ENCODE measurements around the gene FAM107B. TPM values are rescaled to one million over a fixed set of nuclear protein-coding genes. Genes with fewer than 3 reads are reported as not detected.
"Not testable (repeated sequence)": the region's sequence is repeated elsewhere in the genome, so short reads cannot be mapped to it uniquely, and the experiment has no call there.

Gene FAM107B
- polyA plus RNA-seq, 3 donors, result 80.1 to 108 (median 96.5) TPM

DNA sequence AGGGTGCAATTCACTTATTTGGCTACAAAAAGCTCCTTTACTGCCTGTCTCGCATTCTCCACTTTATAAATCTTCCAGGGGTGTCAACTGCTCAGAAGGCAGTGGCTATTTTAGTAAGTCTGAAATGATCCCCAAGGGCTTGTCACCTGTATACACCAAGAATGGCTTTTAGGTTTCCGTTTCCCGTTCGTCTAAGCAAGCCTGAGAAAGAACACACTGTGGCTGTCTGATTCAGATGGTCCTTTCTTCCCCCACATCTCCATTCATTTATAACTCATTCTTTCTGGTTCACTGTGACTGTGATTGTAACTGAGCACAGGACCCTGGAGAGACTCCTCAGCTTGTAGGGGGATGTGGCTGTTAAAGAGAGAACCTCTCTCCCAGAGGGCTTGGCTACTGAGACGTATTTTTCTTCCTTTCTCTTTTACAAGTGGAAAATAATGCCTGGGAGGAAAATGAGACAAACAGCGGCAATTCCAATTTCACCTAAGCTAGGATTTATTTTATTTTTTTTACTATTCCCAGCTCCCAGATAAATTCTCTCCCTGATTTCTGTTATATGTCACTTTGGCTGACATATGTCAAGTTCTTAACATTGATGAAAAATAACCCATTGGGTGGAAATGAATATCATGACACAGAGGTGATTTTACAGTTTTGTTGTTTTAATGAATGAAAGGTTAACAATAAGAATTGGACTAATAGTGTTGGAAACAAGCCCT, 129.3 kb downstream of the FAM107B start:
- no peak for DNase-seq

DNA sequence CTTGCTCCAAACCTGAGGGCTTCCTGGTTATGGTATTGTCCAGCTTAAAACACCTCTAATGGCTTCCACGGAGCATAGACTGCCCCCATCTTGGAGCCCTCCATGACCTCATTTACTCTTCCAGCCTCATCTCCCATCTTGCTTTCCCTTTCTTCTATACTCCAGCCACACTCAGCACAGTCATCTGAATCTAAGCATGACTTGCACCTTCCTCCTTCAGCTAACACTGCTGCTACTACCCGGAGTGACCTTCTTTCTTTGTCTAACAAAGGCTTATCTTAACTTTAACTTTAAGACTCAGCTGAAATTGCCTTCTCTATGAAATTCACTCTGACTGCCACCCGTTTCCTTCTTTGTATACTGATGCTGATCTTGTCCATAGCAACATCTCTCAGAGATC, 135.1 kb downstream of the FAM107B start:
- no peak for DNase-seq

DNA sequence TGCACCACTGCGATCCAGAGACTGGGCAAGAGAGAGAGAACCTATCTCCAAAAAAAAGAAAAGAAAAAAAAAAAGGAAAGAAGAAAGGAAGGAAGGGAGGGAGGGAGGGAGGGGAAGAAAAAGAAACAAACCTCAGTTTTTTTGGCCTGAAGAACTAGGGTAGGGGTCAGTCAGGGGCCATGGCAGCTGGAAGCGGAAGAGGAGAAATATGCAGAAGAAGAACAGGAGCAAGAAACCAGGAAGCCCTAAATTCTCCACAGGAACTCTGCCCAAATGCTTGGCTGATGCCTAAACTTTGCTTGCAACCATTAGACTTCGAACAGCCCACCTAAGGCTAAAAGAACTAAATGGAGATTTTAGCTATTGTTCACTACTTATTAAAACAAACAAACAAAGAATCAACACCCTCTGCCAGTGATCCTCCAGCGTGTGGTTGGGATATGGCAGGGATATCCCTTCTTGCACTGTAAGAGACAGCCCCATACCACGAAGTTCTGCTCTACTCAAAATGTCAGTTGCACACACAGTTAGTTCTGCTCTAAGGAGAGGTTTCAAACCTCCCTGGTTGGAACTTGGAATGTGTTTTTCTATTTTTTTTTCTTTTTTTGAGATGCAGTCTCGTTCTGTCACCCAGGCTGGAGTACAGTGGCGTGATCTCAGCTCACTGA, 139.5 kb downstream of the FAM107B start:
- DNase-seq, result no peak

DNA sequence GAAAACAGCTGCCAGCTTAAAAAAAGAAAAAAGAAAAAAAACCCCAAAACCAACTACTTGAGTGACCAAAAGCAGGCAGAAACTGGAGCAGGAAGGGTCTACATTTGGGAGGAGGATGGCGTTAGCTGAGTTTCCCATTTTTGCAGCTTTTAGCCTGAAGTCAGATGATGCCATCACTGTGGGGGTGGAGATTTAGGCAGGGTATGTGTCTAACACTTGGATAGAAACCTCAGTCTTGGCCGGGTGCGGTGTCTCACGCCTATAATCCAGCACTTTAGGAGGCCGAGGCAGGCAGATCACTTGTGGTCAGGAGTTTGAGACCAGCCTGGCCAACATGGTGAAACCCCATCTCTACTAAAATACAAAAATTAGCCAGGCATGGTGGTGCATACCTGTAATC, 140.1 kb downstream of the FAM107B start:
- DNase-seq, result not testable (repeated sequence)

DNA sequence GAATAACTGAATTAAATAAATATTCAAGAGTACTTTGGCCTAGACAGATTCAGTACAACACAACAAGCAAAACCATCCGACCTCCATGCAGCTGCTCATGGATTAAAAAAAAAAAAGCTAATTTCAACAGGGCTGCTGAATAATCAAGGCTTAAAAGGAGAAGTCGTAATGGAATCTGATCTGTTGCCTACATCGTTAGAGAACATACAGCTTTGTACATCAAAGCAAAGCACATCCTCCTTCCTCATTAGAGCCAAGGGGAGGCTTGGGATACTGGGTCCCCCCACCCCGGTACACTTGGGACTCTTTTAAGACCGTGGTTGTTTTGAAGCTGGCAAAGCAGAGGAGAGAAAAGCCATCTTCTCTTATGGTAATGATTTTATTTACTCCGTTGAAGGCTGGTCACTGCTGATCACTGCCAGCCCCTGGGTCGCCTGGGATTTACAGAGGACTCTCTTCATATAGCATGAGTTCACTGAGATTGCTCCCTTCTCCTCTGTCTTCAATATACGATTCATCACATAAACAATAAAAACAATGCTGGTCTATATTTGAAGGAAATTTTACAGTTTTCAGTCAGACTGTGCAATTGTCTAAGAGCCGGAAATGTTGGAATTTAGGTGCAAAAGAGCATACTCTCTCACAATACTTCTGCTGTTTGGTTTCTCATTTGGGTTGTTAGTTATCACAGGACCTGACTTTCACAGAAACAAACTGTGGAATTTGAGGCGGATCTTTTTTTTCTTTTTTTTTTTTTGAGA, 148.8 kb downstream of the FAM107B start:
- DNase-seq, result no peak

DNA sequence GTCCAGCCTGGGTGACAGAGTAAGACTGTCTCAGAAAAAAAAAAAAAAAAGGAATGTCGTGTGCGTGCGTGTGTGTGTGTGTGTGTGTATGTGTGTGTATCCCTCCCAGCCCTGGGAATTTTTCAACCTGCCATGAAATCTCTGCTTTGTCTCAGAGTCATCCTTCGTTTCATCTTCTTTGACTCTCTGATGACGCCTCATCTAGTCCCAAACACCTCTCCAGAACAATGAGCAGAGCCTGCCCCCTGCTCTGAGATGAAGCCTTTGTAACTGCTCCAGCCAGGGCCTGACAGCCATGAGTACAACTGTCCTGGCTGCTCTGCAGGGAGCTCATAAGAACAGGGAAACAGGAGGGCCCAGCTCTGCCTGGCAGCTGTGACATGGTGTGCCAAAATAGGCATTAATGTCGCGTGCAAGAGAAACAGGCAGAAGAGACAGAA, 149.5 kb downstream of the FAM107B start:
- no peak for DNase-seq

DNA sequence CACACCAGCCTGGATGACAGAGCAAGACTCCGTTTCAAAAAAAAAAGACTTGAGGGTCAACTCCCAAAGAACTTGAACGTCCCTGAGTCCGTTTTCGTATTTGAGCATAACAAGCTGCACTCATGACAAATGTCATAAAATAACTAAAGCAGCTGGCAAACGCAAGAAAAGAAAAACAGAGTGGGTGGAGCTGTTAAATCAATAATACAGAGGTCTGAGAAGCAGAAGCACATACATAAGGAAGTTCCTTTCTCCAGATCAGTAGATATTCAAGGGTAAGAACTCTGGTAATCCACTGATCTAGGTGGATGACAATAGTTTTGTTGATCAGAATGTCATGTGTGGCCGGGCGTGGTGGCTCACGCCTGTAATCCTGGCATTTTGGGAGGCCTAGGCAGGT, 150.1 kb downstream of the FAM107B start:
- DNase-seq, result no peak

DNA sequence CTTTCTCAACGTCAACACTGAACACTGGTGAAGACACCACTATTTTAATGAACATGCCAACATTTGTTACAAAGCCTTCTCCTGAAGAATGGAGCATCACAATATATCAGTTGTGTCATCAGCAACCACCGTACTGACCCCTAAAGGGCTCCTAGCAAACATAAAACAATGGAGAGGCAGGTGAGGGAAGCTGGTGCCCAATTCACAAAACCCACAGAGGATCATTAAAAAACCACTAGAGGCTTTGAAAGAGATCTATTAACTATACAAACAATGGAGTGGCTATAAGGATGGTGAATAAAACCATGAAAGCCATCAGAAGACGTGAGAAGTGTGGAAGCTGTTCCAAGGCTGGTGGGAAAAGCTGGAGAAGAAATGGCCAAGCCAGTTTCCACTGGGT, 150.8 kb downstream of the FAM107B start:
- DNase-seq, result no peak

DNA sequence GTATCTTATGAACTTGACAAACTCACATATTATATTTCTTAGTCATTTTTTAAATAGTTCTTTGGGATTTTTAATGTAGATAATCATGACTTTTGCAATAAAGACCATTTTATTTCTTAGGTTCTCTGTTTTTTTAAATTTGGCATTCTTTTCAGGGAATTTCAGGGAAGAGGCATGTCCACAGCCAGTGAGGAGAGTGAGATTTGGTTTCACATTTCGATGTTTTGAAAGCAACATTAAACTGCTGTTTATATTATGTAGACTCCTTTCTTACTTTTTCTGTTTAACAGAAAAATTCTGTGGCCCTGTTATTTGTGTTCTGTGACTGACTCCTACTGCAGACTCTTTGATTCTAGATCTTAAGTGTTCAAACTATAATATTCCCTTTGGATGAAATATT, 153.7 kb downstream of the FAM107B start:
- DNase-seq, result no peak

DNA sequence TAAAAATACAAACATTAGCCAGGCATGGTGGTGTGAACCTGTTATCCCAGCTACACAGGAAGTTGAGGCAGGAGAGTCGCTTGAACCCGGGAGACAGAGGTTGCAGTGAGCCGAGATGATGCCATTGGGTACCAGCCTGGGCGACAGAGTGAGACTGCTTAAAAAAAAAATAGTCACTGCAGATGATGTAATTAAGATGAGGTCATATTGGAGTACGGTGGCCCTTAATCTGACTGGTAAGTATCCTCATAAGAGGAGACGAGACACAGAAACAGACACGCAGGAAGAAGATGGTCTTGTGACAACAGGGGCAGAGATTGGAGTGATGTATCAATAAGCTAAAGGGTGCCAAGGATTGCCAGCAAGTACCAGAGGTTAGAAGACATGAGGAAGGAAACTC, 156.0 kb downstream of the FAM107B start:
- DNase-seq, result no peak

DNA sequence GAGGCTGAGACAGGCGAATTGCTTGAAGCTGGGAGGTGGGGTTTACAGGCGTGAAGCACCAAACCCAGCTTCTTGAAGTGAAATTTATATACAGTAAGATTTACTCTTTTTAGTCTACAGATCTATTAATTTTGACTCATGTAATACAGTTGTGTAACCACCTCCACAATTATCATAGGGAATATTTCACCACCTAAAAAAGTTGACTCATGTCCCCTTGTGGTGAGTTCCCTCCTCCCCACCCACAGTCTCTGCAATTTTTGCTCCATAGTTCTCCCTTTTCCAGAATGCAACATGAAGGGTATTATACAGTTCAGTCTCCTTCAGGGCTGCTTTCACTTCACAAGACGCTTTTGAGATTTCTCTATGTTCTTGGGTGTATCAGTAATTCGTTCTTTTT, 156.8 kb downstream of the FAM107B start:
- no peak for DNase-seq

DNA sequence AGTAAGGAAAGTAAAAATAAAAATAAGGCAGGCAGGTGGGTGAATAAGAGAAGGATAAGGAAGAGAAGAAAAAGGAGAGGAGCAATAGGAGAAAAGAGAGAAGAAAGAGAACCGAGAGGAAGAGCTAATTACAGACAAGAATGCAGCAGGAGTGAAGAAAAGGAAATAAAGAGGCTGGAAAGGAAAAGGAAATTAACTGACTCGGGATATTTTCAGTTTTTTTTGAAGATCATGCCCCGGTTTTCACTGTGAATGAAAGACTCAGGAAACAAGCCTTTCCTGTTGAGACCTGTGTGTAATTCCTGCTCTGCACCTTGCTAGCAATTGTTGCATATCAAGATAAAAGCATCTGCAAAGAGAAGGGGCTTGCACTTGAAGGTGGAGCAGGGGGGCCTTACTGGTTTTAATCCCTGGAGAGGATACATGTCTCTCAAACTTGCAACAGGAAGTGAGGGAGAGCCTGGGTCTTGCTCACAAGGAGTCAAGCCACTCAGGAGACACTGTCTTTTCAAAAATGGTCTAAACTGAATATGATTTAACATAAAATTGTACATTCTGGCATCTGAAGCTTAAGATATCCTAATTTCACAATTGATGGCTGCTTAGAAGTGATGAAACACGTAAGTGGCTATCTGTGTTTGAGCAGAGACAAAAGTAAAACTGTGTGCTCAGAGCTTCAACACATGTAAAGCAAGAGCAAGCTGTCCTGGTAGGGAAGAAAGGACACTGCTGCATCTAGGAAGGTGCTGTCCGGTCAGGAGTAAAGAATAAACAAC, 157.6 kb downstream of the FAM107B start:
- DNase-seq, result no peak

DNA sequence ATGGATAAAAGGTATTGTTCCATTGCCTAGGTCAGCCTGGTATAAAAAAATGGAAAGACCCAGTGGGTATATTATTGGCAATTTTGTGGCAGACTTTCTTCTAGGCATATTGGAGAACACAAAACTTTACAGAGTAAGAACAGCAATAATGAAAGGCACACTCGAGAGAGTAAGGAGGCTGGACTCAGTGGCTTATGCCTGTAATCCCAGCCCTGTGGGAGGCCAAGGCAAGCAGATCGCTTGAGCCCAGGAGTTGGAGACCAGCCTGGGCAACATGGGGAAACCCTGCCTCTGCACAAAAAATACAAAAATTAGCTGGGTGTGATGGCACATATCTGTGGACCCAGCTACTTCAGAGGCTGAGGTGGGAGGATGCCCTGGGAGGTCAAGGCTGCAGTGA, 158.2 kb downstream of the FAM107B start:
- no peak for DNase-seq

DNA sequence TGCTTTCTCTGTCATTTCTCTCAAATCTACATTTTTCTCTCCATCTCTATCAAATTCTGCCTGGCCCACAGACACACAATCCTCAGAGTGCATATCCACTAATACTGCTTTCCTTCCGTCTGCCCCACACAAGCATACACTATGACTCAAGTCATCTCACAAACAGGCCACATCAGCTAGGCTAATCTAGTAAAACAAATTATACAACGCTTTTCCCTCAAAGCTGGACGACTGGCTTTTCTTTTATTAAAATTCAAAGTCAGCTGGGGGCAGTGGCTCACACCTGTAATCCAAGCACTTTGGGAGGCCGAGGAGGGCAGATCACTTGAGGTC, 161.1 kb downstream of the FAM107B start:
- DNase-seq, result no peak

DNA sequence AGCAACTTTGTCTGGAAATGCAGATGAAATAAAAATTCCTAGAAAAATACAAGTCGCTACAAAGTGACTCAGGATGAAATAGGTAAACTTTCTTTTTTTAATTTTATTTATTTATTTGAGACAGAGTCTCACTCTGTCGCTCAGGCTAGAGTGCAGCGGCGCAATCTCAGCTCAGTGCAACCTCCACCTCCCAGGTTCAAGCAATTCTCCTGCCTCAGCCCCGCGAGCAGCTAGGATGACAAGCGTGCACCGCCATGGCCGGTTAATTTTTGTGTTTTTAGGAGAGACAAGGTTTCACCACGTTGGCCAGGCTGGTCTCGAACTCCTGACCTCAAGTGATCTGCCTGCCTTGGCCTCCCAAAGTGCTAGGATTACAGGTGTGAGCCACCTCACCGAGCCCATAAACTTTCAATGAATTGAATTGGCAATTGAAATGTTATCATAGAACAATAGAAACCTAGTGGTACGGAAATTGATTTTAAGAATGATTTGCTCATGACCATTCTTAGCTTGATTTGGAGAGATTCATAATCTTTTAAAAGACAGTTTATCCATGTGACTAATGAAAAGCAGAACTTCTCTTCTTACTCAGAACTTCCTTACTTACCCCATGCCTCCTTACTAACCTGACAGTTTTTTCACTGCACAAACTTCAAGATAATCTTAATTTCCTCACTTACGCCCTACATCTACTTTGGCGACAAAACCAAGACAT, 161.7 kb downstream of the FAM107B start:
- DNase-seq, result no peak

DNA sequence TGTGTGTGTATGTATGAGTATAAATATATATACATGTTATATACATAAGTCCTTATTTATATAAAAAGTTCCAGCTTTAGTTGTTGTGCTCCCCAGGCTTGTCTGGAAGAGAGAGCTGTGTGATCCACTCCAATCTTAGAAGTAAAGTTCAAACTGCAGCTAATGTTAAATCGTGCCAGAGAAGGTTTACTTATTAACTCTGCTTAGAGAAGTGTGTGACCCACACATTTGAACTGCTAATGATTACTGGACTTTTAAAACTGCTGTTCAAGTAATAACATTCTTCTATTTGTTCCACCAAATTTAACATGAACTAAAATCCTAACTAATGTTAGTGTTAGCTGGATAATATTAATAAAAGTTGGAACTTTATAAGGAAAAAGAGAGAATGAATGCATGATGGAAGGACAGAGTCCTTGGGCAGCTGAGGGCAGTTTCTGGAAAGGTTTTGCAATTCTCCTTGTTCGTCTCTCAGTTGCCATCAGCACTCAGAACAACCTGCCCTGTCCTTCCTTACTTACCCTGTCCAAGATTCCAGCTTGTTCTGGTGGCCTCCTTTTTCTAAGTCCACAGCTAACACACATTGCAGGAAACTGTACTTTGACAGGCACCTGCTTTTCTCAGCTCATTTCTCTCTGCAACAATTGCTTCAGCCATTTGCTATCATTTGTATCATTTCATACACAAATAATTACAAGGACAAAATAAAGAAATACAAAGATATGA, 162.6 kb downstream of the FAM107B start:
- peak; percentile 60 for DNase-seq

DNA sequence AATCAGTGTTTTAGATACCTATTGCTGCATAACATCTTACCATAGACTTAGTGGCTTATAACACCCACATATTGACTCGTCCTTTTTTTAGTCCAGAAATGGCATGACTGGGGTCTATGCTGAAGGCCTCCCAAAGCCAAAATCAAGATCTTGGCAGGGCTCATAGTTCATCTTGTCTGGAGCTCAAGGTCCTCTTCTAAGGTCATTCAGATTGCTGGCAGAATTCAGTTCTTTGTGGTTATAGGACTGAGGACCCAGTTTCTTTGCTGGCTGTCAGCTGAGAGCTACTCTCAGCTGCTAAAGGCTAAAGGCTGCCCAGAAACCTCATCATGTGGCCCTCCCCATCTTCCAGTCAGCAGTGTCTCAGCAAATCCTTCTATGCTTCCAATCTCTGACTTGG, 165.5 kb downstream of the FAM107B start:
- DNase-seq, result no peak

DNA sequence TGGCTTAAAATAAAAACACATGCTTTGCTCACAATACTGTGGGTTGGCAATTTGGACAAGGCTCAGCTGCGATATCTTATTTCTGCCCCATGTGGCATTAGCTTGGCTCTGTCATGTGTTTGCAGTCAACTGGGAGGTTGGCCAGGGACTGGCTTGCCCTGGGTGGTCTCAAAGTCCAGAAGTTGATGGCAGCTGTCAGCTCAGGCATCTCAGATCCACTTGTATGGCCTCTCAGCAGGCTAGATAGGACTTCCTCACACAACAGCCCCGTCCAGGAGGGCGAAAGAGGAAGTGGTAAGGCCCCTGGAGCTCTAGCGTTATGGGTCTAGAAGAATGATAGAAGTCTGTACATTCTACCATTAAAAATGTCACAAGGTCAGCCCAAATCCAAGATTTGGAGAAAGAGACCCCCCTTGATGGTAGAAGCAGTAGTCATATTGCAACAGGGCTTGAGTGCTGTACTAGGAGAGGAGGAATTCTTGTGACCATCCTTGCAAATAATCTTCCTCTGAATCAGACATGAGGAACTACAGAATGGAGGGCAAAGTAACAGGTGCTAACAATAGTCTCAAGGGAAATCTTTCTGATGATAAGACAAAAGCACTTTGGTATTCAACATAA, 166.2 kb downstream of the FAM107B start:
- no peak for DNase-seq

DNA sequence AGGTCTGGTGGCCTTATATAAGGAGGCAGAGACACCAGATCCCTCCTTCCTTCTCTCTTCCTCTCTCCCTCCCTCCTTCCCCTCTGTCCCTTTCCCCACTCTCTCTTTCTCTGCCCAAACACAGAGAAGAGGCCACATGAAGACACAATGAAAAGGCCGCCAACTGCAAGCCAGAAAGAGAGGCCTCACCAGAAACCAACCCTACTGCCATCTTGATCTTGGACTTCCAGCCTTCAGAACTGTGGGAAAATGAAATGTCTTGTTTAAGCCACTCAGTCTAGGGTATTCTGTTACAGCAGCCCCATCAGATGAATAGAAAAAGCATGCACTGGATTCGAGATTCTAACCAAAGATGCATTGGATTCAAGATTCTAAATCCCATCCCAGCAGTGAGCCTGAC, 168.1 kb downstream of the FAM107B start:
- DNase-seq, result no peak

DNA sequence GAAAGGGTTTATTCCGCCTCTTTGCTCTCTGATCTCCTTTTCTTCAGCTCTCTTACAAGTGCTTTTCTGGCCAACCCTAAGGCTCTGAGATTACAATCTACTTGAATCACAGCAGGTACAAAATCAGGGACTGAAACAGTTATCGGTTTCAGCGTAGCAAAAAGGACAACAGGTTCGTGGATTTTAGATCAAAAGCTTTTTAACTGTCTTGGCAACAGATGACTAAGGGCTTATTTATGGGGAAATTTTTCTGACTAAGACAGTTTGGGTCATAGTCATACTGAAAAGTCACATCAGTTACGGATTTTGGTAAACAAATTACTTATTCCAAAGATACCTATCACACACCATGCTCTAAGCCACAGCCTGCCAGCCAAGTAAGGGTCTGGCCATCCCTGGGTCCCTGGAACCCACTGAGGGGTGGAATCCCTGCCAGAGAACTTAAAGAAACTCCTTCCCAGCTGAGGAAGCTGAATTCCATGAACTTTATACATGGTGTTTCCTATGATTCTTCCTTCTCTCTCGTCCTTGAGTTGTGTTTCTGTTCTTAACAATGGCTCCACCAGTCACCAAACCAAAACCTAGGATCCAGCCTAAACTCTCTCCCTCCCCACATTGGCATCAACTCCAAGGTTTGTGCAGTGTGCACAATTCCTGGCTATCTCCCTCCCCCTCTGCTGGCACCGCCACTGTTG, 169.3 kb downstream of the FAM107B start:
- no peak for DNase-seq

Data from renal pelvis (tissue), 4 donors.